Chondrocyte (in vitro differentiated cells): ENCODE data around the gene ARMC8. TPM values are rescaled to one million over a fixed set of nuclear protein-coding genes. Genes with fewer than 3 reads are reported as not detected.

Experiments
- DNase-seq: peaks from one replicate; pipeline ENCODE4 v3.0.0; 2021; ENCODE audit warnings: mixed read lengths, low spot score
- H3K27ac Mint-ChIP-seq: one replicate; pipeline ENCODE4 v1.8.0; 2021; ENCODE audit warnings: mild to moderate bottlenecking, moderate library complexity, mixed read lengths; ENCODE audit not compliant: unreplicated experiment
- H3K27me3 Mint-ChIP-seq: 2 replicates; pipeline ENCODE4 v1.8.0; 2021; ENCODE audit warnings: low read depth, mixed read lengths
- H3K36me3 Mint-ChIP-seq: 2 replicates; pipeline ENCODE4 v1.8.0; 2021; ENCODE audit warnings: low read depth, mixed read lengths
- H3K4me1 Mint-ChIP-seq: 2 replicates; pipeline ENCODE4 v1.8.0; 2021; ENCODE audit warnings: low read depth, mild to moderate bottlenecking, mixed read lengths
- H3K4me3 Mint-ChIP-seq: one replicate; pipeline ENCODE4 v1.8.0; 2021; ENCODE audit warnings: mild to moderate bottlenecking, moderate library complexity, mixed read lengths; ENCODE audit not compliant: unreplicated experiment
- H3K9me3 Mint-ChIP-seq: 2 replicates; pipeline ENCODE4 v1.8.0; 2021; ENCODE audit warnings: low read depth, mixed read lengths
- CTCF ChIP-seq: fragments of 200-600 bp; sonication (generic); IDR thresholded peaks from 2 replicates; pipeline ENCODE4 v1.5.0; 2021; ENCODE audit warnings: antibody characterized with exemption, mild to moderate bottlenecking, moderate library complexity
- total RNA-seq: library from RNA; stranded (reverse); gene quantifications from 3 replicates; pipeline ENCODE4 v1.2.1, GENCODE V29; 2021

The ARMC8 gene
- total RNA-seq, 1 donor from 2014 or later: 34.2 TPM

- H3K36me3 Mint-ChIP-seq: peaks cover 8% of the 10 kb centered on the region
- peaks cover 38% of the 10 kb centered on the region for H3K4me1 Mint-ChIP-seq
- peak overlapping the region; percentile 92 for H3K4me3 Mint-ChIP-seq
- no peak for TF ChIP-seq CTCF
- no peaks in the 10 kb centered on the region for H3K9me3 Mint-ChIP-seq
- H3K27me3 Mint-ChIP-seq: peaks cover 2% of the 10 kb centered on the region
- no peak for DNase-seq
- H3K27ac Mint-ChIP-seq: peak overlapping the region; percentile 99
Observed at GRCh38 chr3:138186803-138187295, 252 bp upstream of the ARMC8 start.

DNA sequence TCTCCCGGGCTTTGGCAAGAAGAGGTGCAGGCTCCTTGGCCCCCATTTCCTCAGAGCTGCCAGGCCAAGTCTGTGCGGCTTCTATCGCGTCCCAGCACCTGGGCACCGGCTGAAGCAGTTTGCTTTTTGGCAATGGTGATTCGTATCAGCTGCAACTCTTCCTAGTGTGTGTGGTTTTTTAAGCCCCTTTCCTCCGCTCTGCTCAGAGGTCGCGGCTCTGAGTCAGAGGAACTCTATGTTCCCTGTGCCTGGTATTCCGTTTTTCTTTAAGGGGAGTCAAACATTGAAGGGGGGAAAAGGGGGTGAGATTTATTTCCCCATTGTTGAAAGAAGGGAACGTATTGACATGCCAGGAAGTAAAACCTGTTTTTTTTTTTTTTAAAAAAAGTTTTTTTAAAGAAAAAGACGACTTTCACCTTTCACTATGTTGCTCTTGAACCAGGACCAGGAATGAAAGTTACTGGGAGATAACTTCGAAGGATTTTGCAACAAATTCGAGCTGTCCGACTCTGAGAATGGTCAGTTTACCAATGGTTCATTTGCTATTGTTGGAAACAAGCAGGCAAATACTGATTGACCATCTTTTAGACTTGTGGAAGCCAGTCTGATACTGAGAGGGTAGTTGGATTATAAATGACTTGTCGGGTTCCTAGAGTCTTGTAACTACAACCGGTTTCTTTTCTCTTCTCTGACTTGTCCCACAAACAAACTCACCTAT lies 1.1 kb downstream of the ARMC8 start:
- Mint-ChIP-seq H3K4me1 (peaks cover 38% of the 10 kb centered on the region), H3K27ac (peak overlapping the region; percentile 99), H3K27me3 (peaks cover 2% of the 10 kb centered on the region), H3K4me3 (peak overlapping the region; percentile 92), H3K36me3 (peaks cover 8% of the 10 kb centered on the region), H3K9me3 (no peaks in the 10 kb centered on the region)
- no peak for TF ChIP-seq CTCF
- DNase-seq: no peak

DNA sequence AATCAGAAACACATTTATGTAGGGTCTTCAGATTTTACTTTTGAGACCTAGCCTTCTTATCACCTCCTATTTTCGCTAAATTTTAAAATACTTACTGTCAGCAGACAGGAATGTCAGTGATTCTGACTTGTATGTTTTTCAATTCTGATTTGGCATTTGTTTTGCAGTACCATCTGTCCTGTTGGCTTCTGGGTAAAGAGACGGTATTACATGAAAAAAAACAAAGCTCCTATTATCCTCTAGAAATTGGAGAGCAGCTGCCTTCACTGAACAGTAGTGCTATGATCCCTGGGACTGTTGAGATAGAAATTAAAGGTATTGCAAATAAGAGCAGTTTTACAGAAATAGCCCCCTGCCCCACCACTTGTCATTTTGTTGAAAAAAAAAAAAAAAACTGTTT lies 8.4 kb downstream of the ARMC8 start:
- no peak for DNase-seq
- no peaks in the 10 kb centered on the region for H3K27me3 Mint-ChIP-seq
- peak overlapping the region; percentile 5 for H3K27ac Mint-ChIP-seq
- peaks cover 16% of the 10 kb centered on the region for H3K4me1 Mint-ChIP-seq
- H3K9me3 Mint-ChIP-seq: no peaks in the 10 kb centered on the region
- no peak overlapping the region for H3K4me3 Mint-ChIP-seq
- peaks cover 4% of the 10 kb centered on the region for H3K36me3 Mint-ChIP-seq
- TF ChIP-seq CTCF: no peak

DNA sequence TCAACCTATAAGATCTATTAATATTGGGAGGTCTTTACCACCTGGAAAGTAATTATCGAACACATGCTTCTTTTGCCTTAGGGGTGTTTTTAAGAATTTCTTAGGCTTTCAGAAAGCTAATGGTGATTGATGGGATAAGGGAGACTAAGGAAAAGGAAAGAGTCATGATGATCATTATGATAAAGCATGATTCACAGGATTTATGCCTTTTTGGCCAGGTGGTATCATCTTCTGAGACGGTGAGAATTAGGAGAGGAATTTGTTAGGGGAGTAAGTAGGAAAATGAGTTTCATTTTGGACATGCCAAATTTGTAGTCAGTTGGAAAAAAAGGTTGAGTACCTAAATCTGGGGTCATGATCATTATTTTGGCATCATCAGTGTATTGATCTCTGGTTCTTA lies 8.9 kb downstream of the ARMC8 start:
- DNase-seq: no peak
- no peaks in the 10 kb centered on the region for H3K27me3 Mint-ChIP-seq
- TF ChIP-seq CTCF: no peak
- H3K4me1 Mint-ChIP-seq: peaks cover 11% of the 10 kb centered on the region
- H3K27ac Mint-ChIP-seq: no peak overlapping the region
- H3K4me3 Mint-ChIP-seq: no peak overlapping the region
- no peaks in the 10 kb centered on the region for H3K9me3 Mint-ChIP-seq
- peaks cover 4% of the 10 kb centered on the region for H3K36me3 Mint-ChIP-seq

DNA sequence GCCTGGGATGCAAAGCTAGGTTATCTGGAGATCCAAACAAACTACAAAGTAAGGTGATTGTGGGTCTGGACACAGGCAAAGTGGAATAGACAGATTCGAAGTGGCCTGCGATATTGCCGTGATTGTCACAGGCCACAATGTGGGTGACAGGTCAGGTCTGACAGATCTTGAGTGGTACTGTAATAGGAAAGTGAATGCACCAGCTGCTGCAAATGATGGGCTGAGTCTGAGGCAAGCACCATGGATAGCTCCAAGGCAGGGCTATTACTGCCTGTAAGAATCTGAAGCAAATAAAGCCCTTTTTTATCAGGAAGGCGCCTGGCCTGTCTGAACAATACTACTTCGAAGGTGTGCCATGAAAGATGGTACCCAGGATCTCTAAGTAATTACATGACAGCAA lies 10.0 kb downstream of the ARMC8 start:
- no peak overlapping the region for H3K4me3 Mint-ChIP-seq
- no peak for TF ChIP-seq CTCF
- peaks cover 6% of the 10 kb centered on the region for H3K4me1 Mint-ChIP-seq
- no peaks in the 10 kb centered on the region for H3K27me3 Mint-ChIP-seq
- no peaks in the 10 kb centered on the region for H3K9me3 Mint-ChIP-seq
- H3K27ac Mint-ChIP-seq: peak overlapping the region; percentile 55
- DNase-seq: no peak
- H3K36me3 Mint-ChIP-seq: no peaks in the 10 kb centered on the region
